GM10248 (cell line): ENCODE results near the gene CXCL10.

Source experiments
- CTCF ChIA-PET: fragments of 300-600 bp; sonication (Branson Sonifier 250); formaldehyde crosslinking; extraction: SDS; loops from one replicate; lab custom pipeline; 2021; ENCODE audit warnings: antibody characterized with exemption; lab: Yijun Ruan, JAX
- POLR2A ChIA-PET: fragments of 350-650 bp; sonication (Branson Sonifier 250); formaldehyde crosslinking; extraction: SDS; loops from one replicate; lab custom pipeline; 2020; ENCODE audit warnings: antibody characterized with exemption; lab: Yijun Ruan, JAX
- DNase-seq: peaks from one replicate; pipeline ENCODE4 v3.0.0; 2012; ENCODE audit errors: extremely low spot score
- CTCF ChIP-seq: IDR thresholded peaks from 2 replicates; pipeline ENCODE4 v1.5.1; 2012; ENCODE audit warnings: mild to moderate bottlenecking, low read depth; ENCODE audit errors: extremely low read depth, missing control alignments, control extremely low read depth

Gene CXCL10

DNA sequence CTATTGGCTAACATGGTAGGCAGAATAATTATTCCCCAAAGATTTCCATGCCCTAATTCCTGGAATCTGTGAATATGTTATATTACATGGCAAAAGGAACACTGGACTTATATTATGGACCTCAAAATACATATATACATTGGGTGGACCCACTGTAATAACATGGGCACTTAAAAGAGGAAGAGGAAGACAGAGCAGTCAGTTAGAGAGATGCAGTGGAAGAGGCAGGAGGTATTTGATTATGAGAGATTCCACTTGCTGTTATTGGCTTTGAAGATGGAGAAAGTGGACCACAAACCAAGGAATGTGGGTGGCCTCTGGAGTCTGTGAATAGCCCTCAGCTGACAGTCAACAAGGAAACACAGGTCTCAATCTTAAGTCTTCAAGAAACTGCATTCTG lies 37.2 kb upstream of the CXCL10 start:
- ChIA-PET CTCF (interaction anchor here (5.1 kb wide), 1 partner anchor 65 kb away, joined by 43 read pairs; no protein-coding TSS in a partner anchor), POLR2A (no interaction called here)
- DNase-seq, result no peak
- no peak for TF ChIP-seq CTCF

- DNase-seq, result no peak
- no peak for TF ChIP-seq CTCF
- POLR2A ChIA-PET, result no interaction called here
- CTCF ChIA-PET, result interaction anchor here (1.0 to 2.4 kb wide), 2 partner anchors 28 to 63 kb away, joined by 3 to 12 read pairs; no protein-coding TSS in a partner anchor
These were observed 36.5 kb upstream of the CXCL10 start for GRCh38 chr4:76059750-76060149.

DNA sequence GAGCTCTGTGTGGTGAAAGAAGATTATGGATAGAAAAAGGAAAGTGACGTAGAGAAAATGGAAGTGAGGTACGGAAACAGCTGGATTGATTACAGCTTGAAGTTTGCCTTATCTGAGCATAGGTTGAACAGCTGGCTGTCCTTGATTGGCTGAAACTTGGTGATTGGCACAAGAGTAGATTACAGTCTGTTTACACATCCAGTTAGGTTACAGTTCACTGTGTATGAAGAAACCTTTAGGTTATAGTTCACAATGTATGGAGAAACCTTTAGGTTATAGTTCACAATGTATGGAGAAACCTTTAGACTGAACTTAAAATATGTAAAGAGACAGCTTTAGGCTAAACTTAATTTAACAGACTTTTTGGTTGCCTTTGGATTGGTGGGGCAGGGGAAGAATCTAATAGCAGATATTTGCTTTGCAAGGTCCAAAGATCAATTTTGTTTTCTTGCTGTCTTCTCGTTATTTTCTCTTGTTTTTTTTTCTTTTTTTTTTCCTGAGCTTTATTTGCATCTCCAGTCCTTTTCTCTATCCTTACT lies 35.7 kb upstream of the CXCL10 start:
- no peak for DNase-seq
- POLR2A ChIA-PET, result no interaction called here
- TF ChIP-seq CTCF, result no peak
- CTCF ChIA-PET, result interaction anchor here (1.0 to 2.4 kb wide), 7 partner anchors 8 to 143 kb away, joined by 3 to 12 read pairs (median 4); partner anchors contain the start of gene CXCL11

DNA sequence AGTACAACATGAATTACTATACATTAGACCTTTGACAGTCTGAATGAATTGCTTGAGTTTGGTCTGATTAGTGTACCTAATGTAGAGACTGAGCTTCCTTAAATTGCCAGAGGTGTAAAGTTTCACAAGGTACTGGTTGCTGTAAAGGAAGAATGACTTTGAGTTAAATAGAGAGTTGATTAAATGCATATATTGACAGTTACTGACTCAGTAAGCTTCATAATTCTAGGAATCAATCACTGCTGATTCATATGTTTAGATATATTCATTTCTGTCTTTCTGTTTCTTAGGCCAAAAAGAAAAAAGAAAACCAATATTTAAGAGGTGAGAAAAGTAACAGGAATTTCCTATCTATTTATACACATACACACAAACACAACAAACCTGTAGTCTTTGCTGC lies 35.0 kb upstream of the CXCL10 start:
- peak; percentile 35 for DNase-seq
- ChIA-PET CTCF (interaction anchor here (1.3 to 2.4 kb wide), 6 partner anchors 9 to 143 kb away, joined by 3 to 12 read pairs (median 4); partner anchors contain the start of gene CXCL11), POLR2A (no interaction called here)
- no peak for TF ChIP-seq CTCF

GRCh38 chr4:76055421-76055820 lies 32.1 kb upstream of the CXCL10 start:
- ChIA-PET POLR2A (no interaction called here), CTCF (interaction anchor here (1.0 to 4.1 kb wide), 6 partner anchors 11 to 160 kb away, joined by 3 to 32 read pairs (median 3); no protein-coding TSS in a partner anchor)
- no peak for TF ChIP-seq CTCF
- no peak for DNase-seq

- ChIA-PET POLR2A (no interaction called here), CTCF (interaction anchor here (1.0 to 4.1 kb wide), 5 partner anchors 12 to 63 kb away, joined by 3 to 32 read pairs (median 3); no protein-coding TSS in a partner anchor)
- peak; percentile 67 for DNase-seq
- no peak for TF ChIP-seq CTCF
These were observed 31.7 kb upstream of the CXCL10 start for GRCh38 chr4:76055016-76055415.
